Ishikawa (cell line): ENCODE data around the gene GANAB.

Source experiments
- CEBPB ChIP-seq: IDR thresholded peaks from 2 replicates; pipeline ENCODE4 v1.6.1; 2012
- CREB1 ChIP-seq: IDR thresholded peaks from 2 replicates; pipeline ENCODE4 v1.6.1; 2012; ENCODE audit warnings: low read depth
- EGR1 ChIP-seq: IDR thresholded peaks from 2 replicates; pipeline ENCODE4 v1.6.1; 2012
- EP300 ChIP-seq: IDR thresholded peaks from 2 replicates; pipeline ENCODE4 v1.6.1; 2012; ENCODE audit warnings: borderline replicate concordance
- FOXM1 ChIP-seq: IDR thresholded peaks from 2 replicates; pipeline ENCODE4 v1.6.1; 2012; ENCODE audit warnings: low read depth, borderline replicate concordance
- RAD21 ChIP-seq: IDR thresholded peaks from 2 replicates; pipeline ENCODE4 v1.6.1; 2012; ENCODE audit warnings: low read depth
- TAF1 ChIP-seq: IDR thresholded peaks from 2 replicates; pipeline ENCODE4 v1.6.1; 2012; ENCODE audit warnings: low read depth, mild to moderate bottlenecking
- TCF12 ChIP-seq: IDR thresholded peaks from 2 replicates; pipeline ENCODE4 v1.6.1; 2012; ENCODE audit warnings: low read depth
- YY1 ChIP-seq: IDR thresholded peaks from 2 replicates; pipeline ENCODE4 v1.6.1; 2012; ENCODE audit warnings: low read depth
- ZBTB7A ChIP-seq: IDR thresholded peaks from 2 replicates; pipeline ENCODE4 v1.6.1; 2012; ENCODE audit warnings: low read depth
- TF ChIP-seq, protein P1 (sequence below): IDR thresholded peaks from 2 replicates; pipeline ENCODE4 v1.6.1; 2012
- TF ChIP-seq, protein P2 (sequence below): IDR thresholded peaks from 2 replicates; pipeline ENCODE4 v1.6.1; 2012; ENCODE audit warnings: low read depth, mild to moderate bottlenecking

DNA sequence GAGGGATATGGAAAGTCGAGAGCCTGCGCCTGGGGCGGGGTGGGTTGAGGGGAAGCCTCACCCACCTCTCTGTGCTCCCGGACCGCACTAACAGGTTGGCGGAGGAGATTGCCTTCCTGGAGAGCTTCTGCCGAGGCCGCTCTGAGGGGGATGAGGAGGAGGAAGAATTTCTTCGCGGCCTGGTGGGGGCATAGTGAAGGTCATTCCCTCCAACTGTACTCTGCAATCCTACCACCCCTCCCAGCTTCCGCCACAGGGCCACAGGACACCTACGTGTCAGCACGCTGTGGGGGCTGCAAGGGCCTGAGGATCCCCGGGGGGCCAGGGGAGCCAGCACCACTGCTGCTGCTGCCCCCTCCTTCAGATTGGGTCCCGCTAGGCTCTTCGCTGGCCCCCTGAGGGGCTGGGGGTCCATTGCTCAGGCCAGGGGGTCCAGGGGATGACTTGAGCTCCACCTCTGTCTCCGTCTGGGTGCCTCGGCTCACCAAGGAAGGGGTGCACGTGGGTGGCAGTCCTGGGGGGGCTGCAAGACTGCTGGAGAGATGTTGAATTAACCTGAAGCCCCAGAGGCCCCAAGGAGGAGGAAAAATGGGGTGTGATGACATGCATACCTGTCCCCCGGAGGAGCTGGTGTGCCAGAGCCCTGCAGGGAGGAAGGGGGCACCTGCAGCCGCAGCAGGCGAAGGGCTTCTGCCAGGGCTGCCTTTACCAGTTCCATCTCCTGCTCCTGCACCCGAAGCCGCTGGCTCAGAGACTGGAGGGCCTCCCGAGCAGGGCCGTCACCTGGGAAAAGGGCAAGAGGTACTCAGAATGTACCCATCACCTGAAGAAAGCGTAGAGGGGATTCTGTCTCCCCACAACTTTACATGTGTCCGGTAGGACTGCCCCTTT is 35.4 kb downstream of the GANAB start:
- TF ChIP-seq EP300, result no peak
- no peak for TF ChIP-seq FOXM1
- TF ChIP-seq TAF1, result no peak
- TF ChIP-seq, protein P1, sequence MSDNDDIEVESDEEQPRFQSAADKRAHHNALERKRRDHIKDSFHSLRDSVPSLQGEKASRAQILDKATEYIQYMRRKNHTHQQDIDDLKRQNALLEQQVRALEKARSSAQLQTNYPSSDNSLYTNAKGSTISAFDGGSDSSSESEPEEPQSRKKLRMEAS, result no peak
- TF ChIP-seq, protein P2, sequence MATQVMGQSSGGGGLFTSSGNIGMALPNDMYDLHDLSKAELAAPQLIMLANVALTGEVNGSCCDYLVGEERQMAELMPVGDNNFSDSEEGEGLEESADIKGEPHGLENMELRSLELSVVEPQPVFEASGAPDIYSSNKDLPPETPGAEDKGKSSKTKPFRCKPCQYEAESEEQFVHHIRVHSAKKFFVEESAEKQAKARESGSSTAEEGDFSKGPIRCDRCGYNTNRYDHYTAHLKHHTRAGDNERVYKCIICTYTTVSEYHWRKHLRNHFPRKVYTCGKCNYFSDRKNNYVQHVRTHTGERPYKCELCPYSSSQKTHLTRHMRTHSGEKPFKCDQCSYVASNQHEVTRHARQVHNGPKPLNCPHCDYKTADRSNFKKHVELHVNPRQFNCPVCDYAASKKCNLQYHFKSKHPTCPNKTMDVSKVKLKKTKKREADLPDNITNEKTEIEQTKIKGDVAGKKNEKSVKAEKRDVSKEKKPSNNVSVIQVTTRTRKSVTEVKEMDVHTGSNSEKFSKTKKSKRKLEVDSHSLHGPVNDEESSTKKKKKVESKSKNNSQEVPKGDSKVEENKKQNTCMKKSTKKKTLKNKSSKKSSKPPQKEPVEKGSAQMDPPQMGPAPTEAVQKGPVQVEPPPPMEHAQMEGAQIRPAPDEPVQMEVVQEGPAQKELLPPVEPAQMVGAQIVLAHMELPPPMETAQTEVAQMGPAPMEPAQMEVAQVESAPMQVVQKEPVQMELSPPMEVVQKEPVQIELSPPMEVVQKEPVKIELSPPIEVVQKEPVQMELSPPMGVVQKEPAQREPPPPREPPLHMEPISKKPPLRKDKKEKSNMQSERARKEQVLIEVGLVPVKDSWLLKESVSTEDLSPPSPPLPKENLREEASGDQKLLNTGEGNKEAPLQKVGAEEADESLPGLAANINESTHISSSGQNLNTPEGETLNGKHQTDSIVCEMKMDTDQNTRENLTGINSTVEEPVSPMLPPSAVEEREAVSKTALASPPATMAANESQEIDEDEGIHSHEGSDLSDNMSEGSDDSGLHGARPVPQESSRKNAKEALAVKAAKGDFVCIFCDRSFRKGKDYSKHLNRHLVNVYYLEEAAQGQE, result no peak
- TF ChIP-seq CREB1, result no peak
- TF ChIP-seq CEBPB, result no peak
- no peak for TF ChIP-seq EGR1
- TF ChIP-seq RAD21, result no peak
- no peak for TF ChIP-seq YY1
- TF ChIP-seq TCF12, result no peak
- TF ChIP-seq ZBTB7A, result no peak
